Hepatocyte (in vitro differentiated cells): ENCODE measurements around the gene PPP2R3A. TPM values are rescaled to one million over a fixed set of nuclear protein-coding genes. Genes with fewer than 3 reads are reported as not detected.
"Not testable (repeated sequence)": the region's sequence is repeated elsewhere in the genome, so short reads cannot be mapped to it uniquely, and the experiment has no call there.

Experiments used
- DNase-seq: peaks from one replicate; pipeline ENCODE4 v3.0.0-alpha.2; 2016; ENCODE audit warnings: low spot score
- H2AFZ ChIP-seq: fragments of 200-600 bp; sonication (generic); 2 replicates; pipeline ENCODE4 v1.6.0; 2016; ENCODE audit warnings: antibody characterized with exemption, mild to moderate bottlenecking
- H3K27ac ChIP-seq: fragments of 200-600 bp; sonication (generic); 2 replicates; pipeline ENCODE4 v1.5.1; 2016; ENCODE audit warnings: mild to moderate bottlenecking
- H3K27me3 ChIP-seq: fragments of 200-600 bp; sonication (generic); 2 replicates; pipeline ENCODE4 v1.6.1; 2016
- H3K36me3 ChIP-seq: fragments of 200-600 bp; sonication (generic); replicated peaks from 2 replicates; pipeline ENCODE4 v1.5.1; 2016; ENCODE audit warnings: low read depth; ENCODE audit not compliant: insufficient read depth
- H3K4me1 ChIP-seq: fragments of 200-600 bp; sonication (generic); 2 replicates; pipeline ENCODE4 v1.5.1; 2016; ENCODE audit warnings: mild to moderate bottlenecking, moderate library complexity; ENCODE audit not compliant: insufficient read depth
- H3K4me2 ChIP-seq: fragments of 200-600 bp; sonication (generic); 2 replicates; pipeline ENCODE4 v1.6.0; 2016
- H3K4me3 ChIP-seq: fragments of 200-600 bp; sonication (generic); 2 replicates; pipeline ENCODE4 v1.5.1; 2016; ENCODE audit warnings: mild to moderate bottlenecking
- H3K79me2 ChIP-seq: fragments of 200-600 bp; sonication (generic); 2 replicates; pipeline ENCODE4 v1.6.0; 2017; ENCODE audit warnings: mild to moderate bottlenecking
- H3K9me2 ChIP-seq: fragments of 200-600 bp; sonication (generic); replicated peaks from 2 replicates; pipeline ENCODE4 v1.6.0; 2017; ENCODE audit warnings: mild to moderate bottlenecking; ENCODE audit not compliant: insufficient read depth
- H3K9me3 ChIP-seq: fragments of 200-600 bp; sonication (generic); 2 replicates; pipeline ENCODE4 v1.5.1; 2016; ENCODE audit warnings: low read depth, mild to moderate bottlenecking
- H4K20me1 ChIP-seq: fragments of 200-600 bp; sonication (generic); 2 replicates; pipeline ENCODE4 v1.6.0; 2016; ENCODE audit warnings: mild to moderate bottlenecking; ENCODE audit not compliant: insufficient read depth, poor library complexity, severe bottlenecking
- CTCF ChIP-seq: fragments of 200-600 bp; sonication (generic); IDR thresholded peaks from 2 replicates; pipeline ENCODE4 v1.5.1; 2016; ENCODE audit warnings: antibody characterized with exemption, mild to moderate bottlenecking; ENCODE audit not compliant: poor library complexity
- EZH2 ChIP-seq: fragments of 200-600 bp; sonication (generic); IDR thresholded peaks from 2 replicates; pipeline ENCODE4 v1.6.1; 2016; ENCODE audit warnings: antibody characterized with exemption, mild to moderate bottlenecking, borderline replicate concordance
- EZH2phosphoT487 ChIP-seq: fragments of 200-600 bp; sonication (generic); IDR thresholded peaks from one replicate; pipeline ENCODE4 v1.6.1; 2018; ENCODE audit warnings: antibody characterized with exemption, mild to moderate bottlenecking, low read depth, moderate library complexity; ENCODE audit not compliant: unreplicated experiment, severe bottlenecking
- WGBS: methylation state at CpG from one replicate; pipeline ENCODE4 v1.1.6; 2016; ENCODE audit warnings: low lambda C conversion rate; ENCODE audit errors: missing lambda C conversion rate; 5-methylcytosine and 5-hydroxymethylcytosine counted together
- polyA plus RNA-seq: library from polyadenylated mRNA; unstranded; fragments of >200 nt; fragmentation: Nextera tagmentation; extraction: Ambion mirVana; gene quantifications from 2 replicates; pipeline ENCODE4 v1.2.1, GENCODE V29; 2016
- total RNA-seq: library from RNA; depleted of rRNA; stranded (reverse); fragments of >200 nt; gene quantifications from 2 replicates; pipeline ENCODE4 v1.2.3, GENCODE V29; 2014

PPP2R3A gene
- total and polyA plus RNA-seq, 2 experiments from 2014 or later: 6.7 to 20.2 TPM

- DNase-seq: no peak
- no peaks in the 10 kb centered on the region for H3K9me3 ChIP-seq
- TF ChIP-seq CTCF (no peak), EZH2 (no peak), EZH2phosphoT487 (no peak)
- no peak overlapping the region for H3K4me2 ChIP-seq
- no peaks in the 10 kb centered on the region for H3K79me2 ChIP-seq
- H3K36me3 ChIP-seq: peaks cover 4% of the 10 kb centered on the region
- no peak overlapping the region for H2AFZ ChIP-seq
- no peaks in the 10 kb centered on the region for H3K9me2 ChIP-seq
- H3K4me1 ChIP-seq: no peaks in the 10 kb centered on the region
- H3K27ac ChIP-seq: no peak overlapping the region
- 93% methylated on average over 2 of the region's 2 CpGs for WGBS
- H3K27me3 ChIP-seq: no peaks in the 10 kb centered on the region
- no peaks in the 10 kb centered on the region for H4K20me1 ChIP-seq
- H3K4me3 ChIP-seq: no peak overlapping the region
These were observed 148.9 kb downstream of the PPP2R3A start for GRCh38 chr3:136114421-136114820.

GRCh38 chr3:136119332-136119731, 153.8 kb downstream of the PPP2R3A start:
- H3K4me3 ChIP-seq, H3K27me3 ChIP-seq, H3K36me3 ChIP-seq, H3K4me1 ChIP-seq, DNase-seq, H3K4me2 ChIP-seq, H4K20me1 ChIP-seq, H3K9me2 ChIP-seq, H3K9me3 ChIP-seq, H3K79me2 ChIP-seq, H3K27ac ChIP-seq, H2AFZ ChIP-seq: not testable (repeated sequence)
- WGBS: 100% methylated on average over 1 of the region's 1 CpG

GRCh38 chr3:136119783-136120182, 154.3 kb downstream of the PPP2R3A start:
- H3K79me2 ChIP-seq, H4K20me1 ChIP-seq, DNase-seq, H3K27ac ChIP-seq, H3K4me2 ChIP-seq, H3K36me3 ChIP-seq, H3K9me2 ChIP-seq, H3K27me3 ChIP-seq, H3K9me3 ChIP-seq, H2AFZ ChIP-seq, H3K4me1 ChIP-seq, H3K4me3 ChIP-seq: not testable (repeated sequence)
- WGBS: 98% methylated on average over 5 of the region's 5 CpGs

GRCh38 chr3:136120373-136121348, 155.1 kb downstream of the PPP2R3A start:
- Histone ChIP-seq H3K4me3 (no peak overlapping the region), H3K4me1 (no peaks in the 10 kb centered on the region), H3K27ac (no peak overlapping the region), H4K20me1 (no peaks in the 10 kb centered on the region), H3K9me3 (no peaks in the 10 kb centered on the region), H3K27me3 (no peaks in the 10 kb centered on the region), H3K9me2 (no peaks in the 10 kb centered on the region), H2AFZ (no peak overlapping the region), H3K36me3 (no peaks in the 10 kb centered on the region), H3K4me2 (no peak overlapping the region), H3K79me2 (no peaks in the 10 kb centered on the region)
- 98% methylated on average over 8 of the region's 8 CpGs for WGBS
- TF ChIP-seq EZH2 (no peak), CTCF (no peak), EZH2phosphoT487 (no peak)
- DNase-seq: no peak
